K562 (cell line): ENCODE measurements around the gene GRHPR. TPM values are rescaled to one million over a fixed set of nuclear protein-coding genes. Genes with fewer than 3 reads are reported as not detected.

Experiments
- CBFA2T2 ChIP-seq: fragments of 450-650 bp; conservative IDR thresholded peaks from 2 replicates; pipeline ENCODE4 v1.6.1; 2017; ENCODE audit warnings: mild to moderate bottlenecking
- CHD2 ChIP-seq: IDR thresholded peaks from 2 replicates; pipeline ENCODE4 v1.6.1; 2011; ENCODE audit warnings: low read depth, low read length
- CREB1 ChIP-seq, 2 experiments: sonication (generic) in 1 of 2; formaldehyde crosslinking in 1 of 2; IDR thresholded peaks; 2 replicates each; pipeline versions ENCODE4 v1.6.1 to v1.8.0; 2012 to 2022; ENCODE audit warnings: inconsistent platforms in 1 of 2, mild to moderate bottlenecking in 1 of 2, missing genetic modification reagents in 1 of 2, moderate library complexity in 1 of 2
- ELF4 ChIP-seq: fragments of 450-650 bp; formaldehyde crosslinking; IDR thresholded peaks from 2 replicates; pipeline ENCODE4 v1.4.0; 2022; ENCODE audit warnings: missing genetic modification characterization
- HLTF ChIP-seq: fragments of 450-650 bp; IDR thresholded peaks from 2 replicates; pipeline ENCODE4 v1.6.1; 2016
- JUND ChIP-seq, 2 experiments: IDR thresholded peaks; 2 replicates in 1 of 2; 3 replicates in 1 of 2; pipeline ENCODE4 v1.6.1; 2011; ENCODE audit warnings: borderline replicate concordance in 2 of 2, low read depth in 2 of 2, low read length in 2 of 2, improper control_type of control experiment in 1 of 2, missing biosample characterization in 1 of 2, missing genetic modification characterization in 1 of 2, missing genetic modification reagents in 1 of 2
- KLF1 ChIP-seq: fragments of 450-650 bp; IDR thresholded peaks from 2 replicates; pipeline ENCODE4 v1.6.1; 2016; ENCODE audit warnings: missing genetic modification characterization, missing compliant biosample characterization
- LEF1 ChIP-seq: fragments of 450-650 bp; IDR thresholded peaks from 2 replicates; pipeline ENCODE4 v1.6.1; 2016; ENCODE audit warnings: mild to moderate bottlenecking
- MEF2A ChIP-seq: IDR thresholded peaks from 2 replicates; pipeline ENCODE4 v1.6.1; 2011; ENCODE audit warnings: low read depth, mild to moderate bottlenecking, low read length, moderate library complexity; ENCODE audit not compliant: control insufficient read depth
- NFIC ChIP-seq: fragments of 450-650 bp; IDR thresholded peaks from 2 replicates; pipeline ENCODE4 v1.6.1; 2017; ENCODE audit warnings: mild to moderate bottlenecking, inconsistent platforms
- RBM15 ChIP-seq: fragments of 200-400 bp; formaldehyde crosslinking; IDR thresholded peaks from 2 replicates; pipeline ENCODE4 v1.6.1; 2018; ENCODE audit warnings: mild to moderate bottlenecking, low read length, moderate library complexity; ENCODE audit not compliant: insufficient read depth
- RNF219 ChIP-seq: fragments of 250-450 bp; sonication (Bioruptor Pico); IDR thresholded peaks from 2 replicates; pipeline ENCODE4 v1.5.0; 2022; ENCODE audit warnings: mild to moderate bottlenecking
- SMAD3 ChIP-seq: fragments of 450-650 bp; formaldehyde crosslinking; conservative IDR thresholded peaks from 2 replicates; pipeline ENCODE4 v1.4.0; 2020; ENCODE audit warnings: mild to moderate bottlenecking
- THRAP3 ChIP-seq: fragments of 450-650 bp; IDR thresholded peaks from 2 replicates; pipeline ENCODE4 v1.6.1; 2016; ENCODE audit warnings: mild to moderate bottlenecking, inconsistent platforms, borderline replicate concordance
- THRB ChIP-seq: fragments of 450-650 bp; formaldehyde crosslinking; conservative IDR thresholded peaks from 2 replicates; pipeline ENCODE4 v1.4.0; 2022; ENCODE audit warnings: mild to moderate bottlenecking, missing genetic modification characterization
- TRIM25 ChIP-seq: fragments of 450-650 bp; IDR thresholded peaks from 2 replicates; pipeline ENCODE4 v1.7.0; 2016; ENCODE audit warnings: borderline replicate concordance
- ZMIZ1 ChIP-seq, 2 experiments: fragments of 150-350 bp in 1 of 2; IDR thresholded peaks; 2 replicates each; pipeline ENCODE4 v1.6.1; 2012 to 2016; ENCODE audit warnings: low read depth in 2 of 2, low read length in 2 of 2, mild to moderate bottlenecking in 1 of 2, moderate library complexity in 1 of 2
- ZNF384 ChIP-seq: IDR thresholded peaks from 2 replicates; pipeline ENCODE4 v1.6.1; 2012; ENCODE audit warnings: low read depth, low read length, improper control_type of control experiment
- polyA plus RNA-seq, 8 experiments: library from polyadenylated mRNA; depleted of rRNA in 4 of 8; stranded (reverse) in 5 of 8; unstranded in 3 of 8; fragments of >200 nt; fragmentation: Nextera tagmentation in 2 of 8; fragmentation: Illumina TruSeq in 1 of 8; extraction: Ambion mirVana in 2 of 8; extraction: Trizol in 1 of 8; gene quantifications; 2 replicates each; pipeline versions ENCODE4 v1.2.1 to v1.2.3, GENCODE V29; 2011 to 2014; ENCODE audit warnings: inconsistent platforms in 1 of 8, missing spikeins in 1 of 8
- total RNA-seq, 7 experiments: library from RNA; depleted of rRNA in 6 of 7; stranded (reverse); fragments of >200 nt in 6 of 7; fragmentation: Illumina TruSeq in 2 of 7; extraction: Trizol in 2 of 7; gene quantifications; 2 replicates each; pipeline versions ENCODE4 v1.2.1 to v1.2.3, GENCODE V29; 2011 to 2021; ENCODE audit warnings: low replicate concordance in 1 of 7

Gene GRHPR
- total and polyA plus RNA-seq, 9 of the 15 experiments (the other 6 are each of a cell fraction or from before 2014, with no cell fraction given), result 38.9 to 144 (median 120) TPM

- TF ChIP-seq ZMIZ1 (IDR thresholded peaks at IDR 0.05; ENCODE audit: low read depth in 2 of 2, low read length in 2 of 2), result peak in 1 of 2 experiments; percentile 64; a peak in 1 of 4 replicates
- TF ChIP-seq TRIM25, result no peak
- TF ChIP-seq JUND (IDR thresholded peaks at IDR 0.05; ENCODE audit: borderline replicate concordance, low read depth, low read length), result no peak; the same call in 1 of the 2 replicates
- TF ChIP-seq JUND (tag; IDR thresholded peaks at IDR 0.05; ENCODE audit: borderline replicate concordance, low read depth, low read length), result no peak; the same call in 2 of the 3 replicates
- TF ChIP-seq CHD2, result 0 out of 2 replicates have a peak, but pooled peaks have one; percentile 33
- TF ChIP-seq LEF1, result peak; percentile 79
- peak; percentile 1; the same call in 1 of the 2 replicates for TF ChIP-seq ZNF384
- TF ChIP-seq RNF219, result no peak
- peak; percentile 60 for TF ChIP-seq CREB1 (IDR thresholded peaks at IDR 0.05)
- TF ChIP-seq CREB1 (CRISPR knock-in tag; IDR thresholded peaks at IDR 0.05), result peak; percentile 83
- TF ChIP-seq MEF2A, result no peak
- TF ChIP-seq ELF4 (CRISPR knock-in tag), result peak; percentile 64
- TF ChIP-seq CBFA2T2, result peak; percentile 42
- TF ChIP-seq THRB (CRISPR knock-in tag), result no peak
- 0 out of 2 replicates have a peak, but pooled peaks have one; percentile 22 for TF ChIP-seq SMAD3
- TF ChIP-seq KLF1 (tag), result peak; percentile 22; the same call in 1 of the 2 replicates
- no peak for TF ChIP-seq RBM15
- TF ChIP-seq THRAP3, result no peak
- peak; percentile 35; the same call in 1 of the 2 replicates for TF ChIP-seq NFIC
- TF ChIP-seq HLTF, result peak; percentile 14; the same call in 1 of the 2 replicates
These were observed at the start of gene GRHPR (continued) for GRCh38 chr9:37422289-37423104.
